ENCODE data around the gene PLCD3.
"Not testable (repeated sequence)": the region's sequence is repeated elsewhere in the genome, so short reads cannot be mapped to it uniquely, and the experiment has no call there.

The PLCD3 gene

GRCh38 chr17:45131616-45132319 is 547 bp downstream of the PLCD3 start:
- peak; percentile 70 for DNase-seq

DNA sequence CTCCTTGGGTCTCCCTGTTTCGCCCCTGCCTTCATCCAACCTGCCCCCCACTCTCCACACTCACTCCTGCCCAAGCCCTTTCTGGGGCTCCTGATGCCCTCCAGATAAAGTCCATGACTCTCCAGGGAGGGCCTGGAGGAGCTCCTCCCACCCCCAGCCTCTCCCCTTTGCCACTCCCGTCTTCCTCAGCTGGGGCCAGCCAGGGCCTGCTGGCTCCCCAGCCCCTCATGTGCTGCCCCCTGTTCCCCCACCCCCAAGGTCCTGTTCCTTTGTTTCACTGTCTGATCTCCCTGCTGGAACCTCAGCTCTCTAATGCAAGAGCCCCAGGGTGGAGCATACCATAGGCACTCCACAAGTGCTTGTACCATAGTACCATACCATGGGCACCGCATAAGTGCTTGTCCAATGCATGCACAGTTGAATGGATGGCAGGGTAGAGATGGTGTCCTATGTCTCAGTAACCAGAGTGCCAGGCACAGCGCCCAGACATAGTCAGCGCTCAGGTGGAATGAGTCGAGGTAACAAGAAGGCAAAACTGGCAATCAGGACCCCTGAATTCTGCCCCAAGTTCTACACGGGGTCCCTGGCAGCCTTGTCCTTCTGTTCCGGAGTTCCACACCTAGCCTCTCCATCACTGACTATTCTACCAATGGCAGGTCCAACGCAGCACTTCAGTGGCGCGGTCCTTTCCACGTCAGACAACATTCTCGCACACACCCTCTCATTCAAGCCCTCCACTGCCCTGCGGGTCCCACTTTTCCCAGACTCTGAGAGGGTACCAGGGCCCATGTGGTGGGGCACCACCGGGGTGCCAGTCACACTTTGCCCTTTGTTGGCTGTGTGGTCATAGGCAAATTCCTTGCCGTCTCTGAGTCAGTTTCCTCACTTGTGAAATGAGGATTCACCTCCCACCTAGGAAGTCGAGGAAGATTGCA is 1.4 kb downstream of the PLCD3 start:
- DNase-seq, result no peak

DNA sequence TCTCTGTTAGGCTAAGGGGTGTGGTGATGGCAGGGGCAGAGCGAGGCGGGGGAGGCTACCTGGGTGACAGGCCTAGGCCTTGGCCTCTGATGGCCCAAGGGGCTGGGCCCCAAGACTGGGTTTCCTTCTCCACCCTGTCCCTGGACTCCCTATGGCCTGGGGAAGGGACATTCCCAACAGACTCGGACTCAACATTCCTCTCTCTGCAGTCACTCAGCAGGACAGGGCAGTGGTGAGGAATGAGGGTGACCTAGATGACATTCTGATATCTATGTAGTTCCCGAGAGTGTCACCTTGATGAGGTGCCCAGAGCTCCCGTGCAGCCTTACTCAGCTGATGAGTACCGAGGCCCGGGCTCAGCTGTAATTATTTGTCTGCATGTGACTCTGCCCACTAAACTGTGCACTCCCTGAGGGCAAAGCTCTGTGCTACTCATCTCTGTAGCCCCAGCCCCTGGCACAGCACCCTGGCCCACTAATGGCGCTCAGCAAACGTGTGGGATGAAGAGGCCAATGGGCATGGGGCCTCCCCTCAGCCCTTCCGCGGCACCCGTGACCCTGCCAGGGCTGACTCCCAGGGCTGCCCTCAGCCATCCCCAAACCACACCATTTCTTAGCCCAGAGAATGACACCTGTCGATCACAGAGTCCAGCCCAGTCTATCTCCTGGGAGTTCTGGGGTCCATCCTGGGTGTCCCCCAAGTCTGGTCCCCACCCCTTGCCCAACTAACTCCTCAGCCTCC is 2.2 kb downstream of the PLCD3 start:
- DNase-seq, result no peak

DNA sequence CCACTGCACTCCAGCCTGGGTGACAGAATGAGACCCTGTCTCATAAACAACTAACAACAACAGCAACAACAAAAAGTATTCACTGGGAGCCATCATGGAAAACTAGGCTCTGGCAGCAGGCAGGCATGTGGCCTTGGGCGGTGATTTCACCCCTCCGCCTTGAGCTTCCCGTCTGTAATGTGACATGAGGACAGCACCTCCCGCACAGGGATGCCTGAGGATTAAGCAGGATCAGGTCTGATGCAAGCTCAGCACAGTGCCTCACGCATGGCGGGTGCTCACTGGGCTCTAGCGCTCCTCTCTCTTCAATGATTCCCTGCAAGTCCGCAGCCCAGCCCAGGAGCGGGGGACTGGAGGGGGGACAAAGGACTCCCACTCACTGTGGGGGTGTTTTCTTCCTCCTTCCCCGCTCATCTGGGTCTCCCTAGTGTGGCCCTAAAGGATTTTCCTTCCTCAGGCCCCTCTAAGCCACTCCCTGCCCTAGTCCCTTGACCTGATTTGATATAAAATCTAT is 2.8 kb downstream of the PLCD3 start:
- DNase-seq, result no peak

DNA sequence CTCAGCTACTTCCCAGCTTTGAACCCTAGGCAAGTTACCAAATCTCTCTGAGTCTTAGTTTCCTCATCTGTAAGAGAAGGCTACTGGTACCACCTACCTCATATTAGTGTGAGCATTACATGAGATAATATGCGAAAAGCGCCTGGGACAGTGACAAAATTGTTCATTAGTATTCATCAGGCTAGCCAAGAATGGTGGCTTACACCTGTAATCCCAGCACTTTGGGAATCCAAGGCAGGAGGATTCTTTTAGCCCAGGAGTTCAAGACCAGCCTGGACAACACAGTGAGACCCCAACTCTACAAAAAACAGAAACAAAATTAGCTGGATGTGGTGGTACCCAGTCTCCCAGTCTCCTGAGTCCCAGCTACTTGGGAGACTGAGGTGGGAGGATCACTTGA is 3.3 kb downstream of the PLCD3 start:
- no peak for DNase-seq

- DNase-seq, result no peak
Measured at GRCh38 chr17:45128331-45128730, 4.0 kb downstream of the PLCD3 start.

DNA sequence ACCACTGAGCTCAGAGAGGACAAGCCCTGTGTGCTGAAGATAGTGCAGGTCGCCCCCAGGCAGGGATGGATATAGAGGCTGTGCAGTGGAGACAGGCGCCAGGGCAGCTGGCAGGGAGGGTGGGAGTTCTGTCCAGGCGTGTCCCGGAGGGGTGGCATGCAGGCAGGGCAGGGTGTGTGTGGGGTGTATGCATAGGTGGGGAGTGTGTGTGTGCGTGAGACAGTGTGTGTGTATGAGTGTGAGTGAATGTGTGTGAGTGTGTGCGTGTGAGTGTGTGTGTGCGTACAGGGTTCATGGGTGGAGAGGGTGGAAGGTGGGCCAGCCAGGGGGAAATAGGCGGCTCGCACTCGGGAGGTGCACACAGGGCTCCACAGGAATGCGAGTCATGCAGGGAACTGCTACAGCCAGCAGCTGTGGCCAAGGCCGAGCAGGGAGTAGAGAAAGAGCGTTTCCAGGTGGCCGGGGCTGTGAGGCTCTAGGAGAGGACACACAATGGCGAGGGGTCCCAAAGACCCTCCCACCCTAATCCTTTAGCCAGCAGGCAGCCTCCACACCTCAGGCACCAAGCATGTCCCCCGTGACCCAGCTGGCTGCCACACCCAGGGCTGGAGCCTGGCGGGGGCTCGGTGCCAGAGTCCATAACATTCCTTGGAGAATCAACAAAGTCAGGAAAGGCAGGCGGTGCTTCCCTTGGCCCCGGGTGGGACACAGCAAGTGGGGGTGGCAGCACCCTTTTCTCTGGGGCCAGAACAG is 4.6 kb downstream of the PLCD3 start:
- DNase-seq, result no peak

- DNase-seq, result no peak
Measured at GRCh38 chr17:45127207-45127547, 5.1 kb downstream of the PLCD3 start.

GRCh38 chr17:45125509-45125908 is 6.8 kb downstream of the PLCD3 start:
- no peak for DNase-seq

DNA sequence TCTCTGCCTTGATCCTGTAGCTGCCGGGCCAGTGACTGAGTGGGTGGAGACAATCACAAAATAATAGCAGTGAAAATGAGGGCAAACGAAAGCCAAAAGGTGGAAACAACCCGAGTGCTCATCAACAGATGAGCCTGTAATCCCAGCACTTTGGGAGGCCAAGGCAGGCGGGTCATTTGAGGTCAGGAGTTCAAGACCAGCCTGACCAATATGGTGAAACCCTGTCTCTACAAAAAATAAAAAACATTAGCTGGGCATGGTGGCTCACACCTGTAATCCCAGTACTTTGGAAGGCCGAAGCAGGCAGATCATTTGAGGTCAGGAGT is 7.6 kb downstream of the PLCD3 start:
- not testable (repeated sequence) for DNase-seq

DNA sequence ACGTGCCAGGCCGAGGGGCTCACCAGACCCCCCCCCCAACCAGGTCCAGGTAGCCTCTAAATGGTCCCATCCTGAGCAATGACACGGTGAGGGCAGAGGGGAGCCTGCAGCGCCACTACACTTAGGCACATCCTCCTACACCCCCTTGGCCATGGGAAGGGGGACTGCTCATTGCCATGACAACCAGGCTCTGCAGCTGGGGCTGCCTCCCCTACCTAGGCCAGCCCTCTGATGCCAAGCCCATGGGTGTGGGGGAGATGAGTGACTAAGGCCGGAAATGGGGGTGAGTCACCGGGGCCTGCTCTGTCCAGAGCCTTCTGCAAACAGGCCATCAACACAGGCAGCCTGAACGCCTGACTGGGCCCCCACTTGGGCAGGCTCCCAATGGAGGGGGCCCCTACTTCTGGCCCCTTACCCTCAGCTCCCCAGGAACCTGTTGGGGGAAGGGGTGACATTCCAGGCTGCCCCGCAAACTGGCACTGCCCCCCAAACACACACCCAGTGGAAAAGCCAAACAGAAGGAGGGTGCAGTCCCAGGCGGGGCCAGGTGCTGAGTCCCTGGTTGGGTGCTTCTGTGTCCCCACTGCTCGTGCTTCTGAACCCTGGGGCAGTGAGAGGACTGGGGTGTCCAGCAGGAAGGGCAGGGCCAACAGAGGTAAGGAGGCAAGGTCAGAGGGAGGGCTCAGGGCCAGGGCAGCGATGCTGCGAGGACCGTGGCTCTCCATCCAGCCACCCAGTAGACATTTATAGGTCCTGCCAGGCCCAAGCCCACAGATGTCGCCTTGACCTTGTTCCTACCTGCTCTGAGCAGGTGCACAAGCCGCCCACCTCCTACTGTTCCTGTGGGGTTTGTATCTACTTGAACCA is 8.2 kb downstream of the PLCD3 start:
- DNase-seq, result peak in 1 of 2 donors; percentile 15

- no peak for DNase-seq
Measured at GRCh38 chr17:45123076-45123770, 9.1 kb downstream of the PLCD3 start.

- no peak for DNase-seq
Measured at GRCh38 chr17:45121055-45121454, 11.3 kb downstream of the PLCD3 start.

GRCh38 chr17:45120558-45120957 is 11.8 kb downstream of the PLCD3 start:
- DNase-seq, result no peak

- no peak for DNase-seq
Measured at GRCh38 chr17:45119964-45120363, 12.4 kb downstream of the PLCD3 start.

GRCh38 chr17:45118691-45119090 is 13.6 kb downstream of the PLCD3 start:
- DNase-seq, result no peak

DNA sequence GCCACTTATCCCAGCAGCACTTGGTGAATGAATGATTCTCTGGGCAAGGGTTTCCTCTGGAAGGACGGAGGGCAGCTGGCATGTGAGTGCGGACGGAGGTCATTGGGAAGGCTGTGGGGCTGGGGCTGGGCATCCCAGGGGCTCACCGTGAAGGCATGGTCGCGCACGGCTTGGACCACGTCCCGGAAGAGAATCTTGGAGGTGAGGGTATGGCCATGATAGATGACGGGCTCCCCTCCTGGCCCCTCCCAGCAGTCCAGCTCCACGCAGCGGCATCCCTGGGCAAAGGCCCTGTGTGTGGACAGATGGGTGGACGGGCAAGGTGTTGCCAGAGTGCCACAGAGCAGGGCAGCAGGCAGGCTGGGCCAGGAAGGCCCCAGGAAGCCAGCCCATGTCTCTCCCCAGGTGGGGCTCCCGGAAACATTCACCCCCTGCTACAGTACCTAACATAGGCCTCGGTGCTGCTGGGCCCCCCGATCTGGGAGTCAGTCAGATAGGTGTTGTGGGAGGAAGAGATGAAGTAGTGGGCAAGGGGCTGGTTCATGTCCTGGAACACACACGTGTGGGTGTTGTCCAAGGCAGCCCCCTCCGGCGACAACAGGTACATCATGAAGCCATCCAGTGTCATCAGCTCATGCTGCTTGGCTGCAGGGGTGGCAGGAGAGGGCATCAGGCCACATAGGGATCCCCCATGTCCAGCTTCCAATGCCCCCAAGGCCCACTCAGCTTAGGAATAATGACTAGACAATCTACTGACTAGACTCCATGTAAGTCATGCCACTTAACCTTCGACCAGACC is 14.3 kb downstream of the PLCD3 start:
- DNase-seq, result no peak

DNA sequence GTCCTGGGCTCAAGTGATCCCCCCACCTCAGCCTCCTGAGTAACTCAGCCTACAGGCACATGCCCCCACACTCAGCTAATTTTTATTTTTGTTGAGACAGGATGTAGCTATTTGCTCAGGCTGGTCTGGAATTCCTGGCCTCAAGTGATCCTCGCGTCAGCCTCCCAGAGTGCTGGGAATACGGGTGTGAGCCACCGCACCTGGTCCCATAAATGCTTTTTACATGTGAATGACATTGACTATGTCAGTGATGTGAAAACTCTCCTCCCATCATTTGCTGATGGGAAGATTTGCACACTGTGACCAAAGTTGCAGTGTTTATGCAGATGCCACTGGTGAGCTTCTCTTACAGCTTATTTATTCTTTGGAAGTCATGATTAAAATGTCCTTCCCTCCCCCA is 15.0 kb downstream of the PLCD3 start:
- no peak for DNase-seq

- DNase-seq, result no peak
Measured at GRCh38 chr17:45116434-45117016, 15.8 kb downstream of the PLCD3 start.

GRCh38 chr17:45115871-45116270 is 16.4 kb downstream of the PLCD3 start:
- no peak for DNase-seq

Data from stimulated activated CD4-positive, alpha-beta T cell treated with anti-CD3 and anti-CD28 coated beads, Interleukin-2, amount 100 ng/mL, for 24 hours (primary cell).